Urothelium cell line (cell line): ENCODE results near the gene TADA2A.

Experiments
- DNase-seq: peaks from one replicate; pipeline ENCODE4 v3.0.0; 2011; ENCODE audit warnings: low spot score, mixed read lengths
- FAIRE-seq: peaks from 2 replicates; lab custom pipeline; 2011; peaks lifted over from hg19 to GRCh38; lab: Jason Lieb, UNC

TADA2A gene

GRCh38 chr17:37519251-37519985 is 112.7 kb downstream of the TADA2A start:
- FAIRE-seq (no peak), DNase-seq (no peak)

- no peak for FAIRE-seq
- DNase-seq, result no peak
Observed at GRCh38 chr17:37520174-37520573, 113.5 kb downstream of the TADA2A start.

- DNase-seq (no peak), FAIRE-seq (no peak)
Observed at GRCh38 chr17:37521821-37522220, 115.1 kb downstream of the TADA2A start.

GRCh38 chr17:37523715-37524219 is 117.1 kb downstream of the TADA2A start:
- FAIRE-seq, result no peak
- DNase-seq, result no peak

- FAIRE-seq (no peak), DNase-seq (peak; percentile 62)
Observed at GRCh38 chr17:37527249-37527851, 120.7 kb downstream of the TADA2A start.
